HG02678 (cell line): ENCODE measurements around the gene SPCS3.
"Not testable (repeated sequence)": the region's sequence is repeated elsewhere in the genome, so short reads cannot be mapped to it uniquely, and the experiment has no call there.

Experiments
- ATAC-seq: cut with Tn5 transposase; IDR thresholded peaks from one replicate; pipeline ENCODE4 v1.9.1; 2021; ENCODE audit warnings: mild to moderate bottlenecking, moderate library complexity; ENCODE audit not compliant: unreplicated experiment

Gene SPCS3

DNA sequence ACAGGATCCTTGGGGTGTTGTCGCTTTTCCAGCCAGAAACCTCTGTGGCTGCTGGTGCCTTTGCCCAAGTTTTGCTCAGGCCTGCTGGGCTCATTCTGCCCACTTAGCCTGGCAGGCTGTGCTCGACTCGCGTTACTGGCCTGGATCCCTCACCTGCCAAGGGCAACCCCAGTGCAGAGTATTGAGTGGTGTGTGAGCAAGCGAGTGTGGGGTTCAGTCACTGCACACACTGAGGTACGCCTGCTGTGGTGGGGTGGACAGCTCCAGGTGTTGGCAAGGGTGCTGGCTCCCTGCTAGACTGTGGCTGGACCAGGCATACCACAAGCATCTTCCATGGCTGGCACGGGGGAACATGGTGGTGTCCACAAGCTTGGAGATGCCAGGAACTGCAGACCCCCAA, 22.6 kb downstream of the SPCS3 start:
- ATAC-seq: no peak

DNA sequence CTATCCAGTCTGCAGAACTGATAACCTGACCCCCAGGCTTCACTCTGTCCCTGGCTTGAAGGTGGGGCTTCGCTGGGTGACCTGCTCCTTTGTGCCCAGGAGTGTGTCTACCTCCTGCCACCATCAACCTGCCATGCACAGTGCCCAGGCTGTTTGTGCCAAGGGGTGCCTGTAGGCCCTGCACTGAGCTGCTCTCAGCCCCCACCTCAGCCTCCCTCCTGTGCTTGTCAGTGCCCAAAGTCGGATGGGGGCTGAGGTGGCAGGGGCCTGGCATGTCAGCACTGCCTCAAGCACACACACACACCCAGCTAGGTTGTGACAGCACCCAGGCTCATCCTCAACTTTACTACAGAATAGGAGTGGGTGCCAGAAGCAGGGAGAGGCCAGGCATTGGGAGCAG, 23.5 kb downstream of the SPCS3 start:
- ATAC-seq: no peak

GRCh38 chr4:176345346-176345745, 25.6 kb downstream of the SPCS3 start:
- not testable (repeated sequence) for ATAC-seq

DNA sequence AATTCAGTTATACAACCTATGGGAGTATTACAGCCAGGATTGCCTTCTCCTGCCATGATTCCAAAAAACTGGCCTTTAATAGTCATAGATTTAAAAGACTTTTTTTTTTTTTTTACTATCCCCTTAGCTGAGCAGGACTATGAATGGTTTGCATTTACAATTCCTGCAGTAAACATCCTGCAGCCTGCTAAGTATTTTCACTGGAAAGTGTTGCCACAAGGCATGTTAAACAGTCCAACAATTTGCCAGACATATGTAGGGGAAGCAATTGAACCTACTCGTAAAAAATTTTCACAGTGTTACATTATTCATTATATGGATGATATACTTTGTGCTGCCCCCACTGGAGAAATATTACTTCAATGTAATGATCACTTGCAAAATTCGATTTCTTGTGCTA, 27.1 kb downstream of the SPCS3 start:
- ATAC-seq: not testable (repeated sequence)

DNA sequence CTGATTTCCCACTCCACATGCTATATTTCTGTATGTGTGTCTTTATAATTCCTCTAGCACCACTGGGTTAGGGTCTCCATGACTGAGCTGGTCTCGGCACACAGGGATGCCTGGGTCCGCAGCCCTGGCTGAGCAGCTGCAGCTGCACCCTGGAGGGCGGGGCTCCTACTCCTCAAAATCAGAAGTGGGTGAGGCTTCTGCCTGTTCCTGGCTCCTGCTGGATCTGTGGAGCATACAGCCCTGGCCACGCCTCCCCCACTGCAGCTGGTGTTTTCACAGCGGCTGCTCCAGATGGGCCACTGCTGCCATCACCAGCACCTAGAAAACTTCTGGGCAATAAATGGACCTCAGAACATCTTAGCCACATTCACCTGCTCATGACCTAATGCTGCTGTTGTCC, 30.9 kb downstream of the SPCS3 start:
- no peak for ATAC-seq

- ATAC-seq: no peak
These were observed 35.1 kb downstream of the SPCS3 start for GRCh38 chr4:176354884-176355283.

GRCh38 chr4:176357359-176358082, 37.8 kb downstream of the SPCS3 start:
- ATAC-seq: peak; percentile 98

GRCh38 chr4:176358083-176358469, 38.3 kb downstream of the SPCS3 start:
- no peak for ATAC-seq

DNA sequence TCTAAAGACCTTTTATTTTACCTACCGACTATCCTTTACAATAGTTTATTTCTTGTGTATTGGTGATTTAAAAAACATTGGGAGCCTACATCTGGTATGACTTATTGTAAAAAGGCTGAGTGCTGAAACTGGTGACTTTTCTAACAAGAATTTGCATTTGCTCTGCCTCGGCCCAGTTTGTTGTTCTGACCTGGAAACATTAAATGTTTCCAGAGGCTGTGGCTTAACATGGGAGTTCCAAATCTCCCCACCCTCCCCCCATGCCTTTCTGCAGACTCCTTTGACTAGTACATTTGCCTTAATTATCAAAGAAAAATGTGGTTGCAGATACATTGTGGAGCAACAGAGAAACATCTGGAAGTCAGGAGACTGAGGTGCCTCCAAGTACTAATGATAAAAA, 39.8 kb downstream of the SPCS3 start:
- no peak for ATAC-seq

GRCh38 chr4:176360446-176360845, 40.7 kb downstream of the SPCS3 start:
- no peak for ATAC-seq

DNA sequence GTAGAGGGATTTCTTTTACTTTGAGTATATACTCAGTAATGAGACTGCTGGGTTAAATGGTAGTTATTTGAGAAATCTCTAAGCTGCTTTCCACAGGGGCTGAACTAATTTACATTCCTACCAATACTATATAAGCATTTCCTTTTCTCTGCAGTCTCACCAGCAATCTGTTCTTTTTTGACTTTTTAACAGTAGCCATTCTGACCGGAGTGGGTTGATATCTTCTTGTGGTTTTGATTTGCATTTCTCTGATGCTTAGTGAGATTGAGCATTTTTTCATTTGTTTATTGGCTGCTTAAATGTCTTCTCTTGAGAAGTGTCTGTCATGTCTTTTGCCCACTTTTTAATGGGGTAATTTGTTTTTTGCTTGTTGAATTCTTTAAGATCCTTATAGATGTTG, 43.3 kb downstream of the SPCS3 start:
- ATAC-seq: peak; percentile 73

DNA sequence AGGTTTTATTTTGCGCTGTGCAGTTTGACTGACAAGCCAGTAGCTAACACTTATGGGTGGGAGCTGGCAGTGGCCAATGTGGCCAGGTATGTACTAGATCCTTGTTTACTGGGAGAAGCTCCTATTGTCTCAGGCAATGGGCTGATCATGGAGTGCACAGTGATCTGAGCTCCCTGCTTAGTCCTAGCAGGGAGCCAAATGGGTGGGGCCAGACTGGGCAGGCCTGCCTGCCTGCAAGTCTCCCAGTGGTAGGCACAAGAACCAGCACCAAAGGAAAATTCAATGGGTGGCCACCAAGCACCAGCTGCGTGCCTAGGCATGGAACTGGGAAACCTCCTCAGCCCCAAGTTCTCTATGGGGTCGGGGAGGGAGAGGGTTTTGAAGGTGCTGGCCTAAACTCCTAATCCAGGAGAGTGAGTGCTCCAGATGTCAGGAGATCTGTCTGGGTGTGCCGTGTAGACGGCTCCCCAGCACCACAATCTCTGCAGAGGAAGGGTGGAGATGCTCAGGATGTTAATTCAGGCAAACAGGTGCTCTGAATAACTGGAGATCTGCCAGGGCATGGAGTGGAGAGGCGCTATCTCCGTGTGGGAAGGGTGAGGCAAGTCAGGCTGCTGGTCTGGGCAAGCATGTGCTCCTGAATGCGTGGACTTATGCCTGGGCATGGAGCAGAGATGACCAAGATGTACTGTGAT, 48.2 kb downstream of the SPCS3 start:
- ATAC-seq: no peak

DNA sequence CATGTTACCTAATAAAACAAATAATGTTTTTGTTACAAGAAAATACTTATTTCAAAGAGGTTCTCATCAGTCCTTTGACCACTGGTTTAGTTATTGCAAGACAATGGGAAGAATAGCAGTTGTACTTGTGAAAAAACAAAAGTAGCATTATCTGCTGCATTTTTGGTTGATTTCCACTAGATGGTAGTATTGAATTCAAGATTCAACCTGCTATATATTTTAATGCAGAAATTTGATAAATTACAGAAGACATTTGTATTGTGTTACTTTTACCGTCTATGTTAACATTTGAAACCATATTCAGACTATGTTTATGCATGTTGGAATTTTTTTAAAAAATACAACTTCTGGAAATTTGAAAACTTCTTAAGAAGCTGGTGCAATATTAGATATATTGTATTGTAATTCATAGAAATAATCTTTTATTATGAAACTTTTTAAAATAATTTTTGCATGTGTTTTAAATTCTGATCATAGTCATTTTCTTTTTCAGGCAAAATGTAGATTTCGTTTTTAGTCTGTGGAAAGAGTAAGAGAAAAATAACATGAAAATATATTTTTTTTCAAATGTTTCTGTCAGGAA, 56.4 kb downstream of the SPCS3 start:
- ATAC-seq: no peak

DNA sequence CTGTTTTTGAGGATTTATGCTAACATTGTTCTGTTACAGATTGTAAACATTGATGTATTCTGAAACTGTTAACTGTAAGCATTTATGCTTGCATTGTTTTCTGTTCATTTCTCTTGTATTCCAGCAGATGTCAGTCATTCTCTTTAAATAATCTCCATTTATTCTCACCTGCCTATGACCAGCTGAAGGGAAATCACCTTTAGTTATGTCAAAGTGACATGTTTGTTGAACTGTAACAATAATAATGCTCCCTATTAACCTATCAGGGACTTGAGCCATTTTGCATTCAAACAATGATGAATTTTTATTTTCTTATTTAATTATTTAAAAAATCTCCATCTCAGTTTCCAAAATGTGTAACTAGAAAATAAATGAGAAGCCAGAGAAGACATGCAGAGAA, 58.0 kb downstream of the SPCS3 start:
- ATAC-seq: peak; percentile 90

GRCh38 chr4:176380352-176381157, 60.8 kb downstream of the SPCS3 start:
- ATAC-seq: no peak
